ENCODE measurements around the gene AIF1L. TPM values are rescaled to one million over a fixed set of nuclear protein-coding genes. Genes with fewer than 3 reads are reported as not detected.

AIF1L gene
- total RNA-seq, 1 experiment from 2014 or later = 103 TPM

GRCh38 chr9:131148966-131149687 is 52.8 kb downstream of the AIF1L start:
- TF ChIP-seq CTCF (IDR thresholded peaks at IDR 0.05) (no peak), ZNF396 (CRISPR knock-in tag; IDR thresholded peaks at IDR 0.05; ENCODE audit: borderline replicate concordance) (no peak), FOXP4 (CRISPR knock-in tag; IDR thresholded peaks at IDR 0.05) (no peak), ZNF512 (CRISPR knock-in tag; IDR thresholded peaks at IDR 0.05; ENCODE audit: borderline replicate concordance) (no peak), USF2 (CRISPR knock-in tag; IDR thresholded peaks at IDR 0.05) (no peak), ATF6 (CRISPR knock-in tag; IDR thresholded peaks at IDR 0.05) (no peak), GTF2I (CRISPR knock-in tag; conservative IDR thresholded peaks at IDR 0.05) (no peak), ZSCAN18 (CRISPR knock-in tag; IDR thresholded peaks at IDR 0.05) (no peak), MAX (CRISPR knock-in tag; IDR thresholded peaks at IDR 0.05) (no peak), ZNF219 (CRISPR knock-in tag; IDR thresholded peaks at IDR 0.05; ENCODE audit: borderline replicate concordance) (no peak), KAT7 (CRISPR knock-in tag; IDR thresholded peaks at IDR 0.05; ENCODE audit: borderline replicate concordance) (no peak), ZNF121 (CRISPR knock-in tag; IDR thresholded peaks at IDR 0.05) (no peak), ZMAT4 (CRISPR knock-in tag; IDR thresholded peaks at IDR 0.05) (no peak), IRF1 (CRISPR knock-in tag; IDR thresholded peaks at IDR 0.05) (no peak)
- Mint-ChIP-seq H3K4me1 (no peaks in the 10 kb centered on the region), H3K36me3 (peaks cover 74% of the 10 kb centered on the region), H3K4me3 (no peak overlapping the region), H3K27me3 (ENCODE audit: low read depth) (no peaks in the 10 kb centered on the region), H3K27ac (no peak overlapping the region), H3K9me3 (no peaks in the 10 kb centered on the region)
- ATAC-seq (no peak), DNase-seq (ENCODE audit: low spot score) (no peak)
- CTCF ChIA-PET = interaction anchor here (0.8 kb wide), 1 partner anchor 13 kb away, joined by 3 read pairs; no protein-coding TSS in a partner anchor
- POLR2A ChIA-PET = no interaction called here
